Choroid plexus epithelial cell (primary cell): Measurements from ENCODE around the gene UBQLN3.

Source experiments
- DNase-seq: peaks from one replicate; pipeline ENCODE4 v3.0.0-alpha.2; 2010; ENCODE audit warnings: low read depth
- H3K4me3 ChIP-seq: 2 replicates; pipeline ENCODE4 v1.5.1; 2011; ENCODE audit warnings: low read depth, mild to moderate bottlenecking, control low read depth, low read length, moderate library complexity
- CTCF ChIP-seq: conservative IDR thresholded peaks from 2 replicates; pipeline ENCODE4 v1.5.1; 2011; ENCODE audit warnings: low read depth, mild to moderate bottlenecking, control low read depth, inconsistent platforms, low read length, moderate library complexity

UBQLN3 gene

DNA sequence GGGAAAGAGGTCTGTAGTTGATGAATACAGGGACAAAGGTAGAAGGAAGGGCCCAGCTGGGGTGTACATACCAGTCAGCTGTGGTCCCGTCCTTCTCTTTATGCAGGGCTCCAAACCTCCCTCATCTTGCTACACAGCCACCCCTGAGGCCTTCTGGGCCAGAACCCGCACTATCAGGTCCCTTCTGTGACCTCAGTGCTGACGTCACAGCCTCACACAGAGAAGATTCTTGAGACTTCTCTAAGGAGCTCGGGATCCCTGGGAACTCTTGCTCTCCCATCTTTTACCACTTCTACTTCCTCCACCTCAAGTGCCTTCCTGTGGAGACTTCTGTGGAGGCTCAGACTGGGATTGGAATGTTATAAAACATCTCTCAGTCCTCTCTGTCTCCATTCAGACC is at the start of gene UBQLN3:
Gene UBQLN3, minus strand, starts transcription at position 155 of the 400 bp plus-strand sequence. CDS start 399 bp downstream, outside the sequence.
- TF ChIP-seq CTCF: no peak
- DNase-seq: no peak
- no peak within 1 kb of the TSS for H3K4me3 ChIP-seq

DNA sequence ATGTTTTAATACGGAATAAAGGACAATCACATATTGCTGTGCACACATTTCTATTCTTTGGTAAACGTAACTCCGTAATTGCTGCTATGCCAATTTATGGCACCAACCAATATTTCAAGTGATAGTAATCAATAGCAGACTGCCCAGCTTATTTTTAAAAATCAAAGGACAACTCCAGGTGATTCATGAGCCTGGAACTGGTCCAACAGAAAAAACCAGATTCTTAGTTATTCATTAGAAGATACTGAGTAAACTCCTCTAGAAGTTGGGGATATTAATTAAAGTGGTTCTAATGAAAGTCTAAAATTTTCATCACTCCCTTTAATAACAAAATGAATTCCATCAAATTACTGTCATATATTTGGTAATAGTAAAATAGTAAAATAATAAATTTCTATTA is 48.0 kb upstream of the UBQLN3 start:
- no peak overlapping the region for H3K4me3 ChIP-seq
- TF ChIP-seq CTCF: no peak
- DNase-seq: no peak

- no peak for TF ChIP-seq CTCF
- H3K4me3 ChIP-seq: no peak overlapping the region
- no peak for DNase-seq
Measured at GRCh38 chr11:5556596-5557188, 46.9 kb upstream of the UBQLN3 start.

GRCh38 chr11:5553343-5553742 is 43.6 kb upstream of the UBQLN3 start:
- peak; percentile 26 for TF ChIP-seq CTCF
- no peak overlapping the region for H3K4me3 ChIP-seq

GRCh38 chr11:5550440-5551095 is 40.8 kb upstream of the UBQLN3 start:
- no peak overlapping the region for H3K4me3 ChIP-seq
- DNase-seq: peak; percentile 71
- no peak for TF ChIP-seq CTCF

More at GRCh38 chr11:5553343-5553742, 43.6 kb upstream of the UBQLN3 start:
- DNase-seq: peak; percentile 15

DNA sequence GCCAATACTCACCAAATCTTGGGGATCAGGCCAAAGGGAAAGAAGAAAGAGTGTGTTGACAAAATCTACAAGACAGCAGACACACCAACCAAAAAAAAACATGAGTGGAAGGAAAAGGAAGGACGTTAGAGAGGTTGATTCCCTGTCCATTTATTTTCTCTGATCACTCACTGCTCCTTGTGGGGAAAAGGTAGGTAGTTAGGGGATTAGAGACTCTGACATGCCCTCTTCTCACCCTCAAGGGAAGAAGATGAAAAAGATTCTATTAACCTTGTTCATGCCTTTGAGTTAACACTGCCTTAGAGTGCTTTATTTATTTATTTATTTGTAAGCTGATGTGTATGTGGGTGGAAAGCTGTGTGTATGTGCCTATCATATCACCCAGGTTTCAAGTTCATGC is 38.7 kb upstream of the UBQLN3 start, which contains the start of gene OR52H1:
Gene OR52H1, minus strand, starts transcription at position 101 of the 400 bp plus-strand sequence. CDS start 3,035 bp downstream, outside the sequence.
- no peak for DNase-seq
- TF ChIP-seq CTCF: no peak
- no peak within 1 kb of the TSS for H3K4me3 ChIP-seq

- no peak for DNase-seq
- TF ChIP-seq CTCF: no peak
- H3K4me3 ChIP-seq: no peak overlapping the region
Measured at GRCh38 chr11:5547982-5548381, 38.2 kb upstream of the UBQLN3 start.
